ENCODE measurements around the gene ITGAX.
"Not testable (repeated sequence)": the region's sequence is repeated elsewhere in the genome, so short reads cannot be mapped to it uniquely, and the experiment has no call there.

Gene ITGAX

GRCh38 chr16:31411024-31411844 is 56.3 kb downstream of the ITGAX start:
- DNase-seq = no peak

GRCh38 chr16:31412750-31413149 is 57.8 kb downstream of the ITGAX start:
- no peak for DNase-seq

- no peak for DNase-seq
These were observed 58.4 kb downstream of the ITGAX start for GRCh38 chr16:31413381-31413780.

- no peak for DNase-seq
These were observed 59.0 kb downstream of the ITGAX start for GRCh38 chr16:31413943-31414342.

- peak; percentile 8 for DNase-seq
These were observed 59.7 kb downstream of the ITGAX start for GRCh38 chr16:31414706-31415105.

- DNase-seq = no peak
These were observed 61.4 kb downstream of the ITGAX start for GRCh38 chr16:31416371-31416770.

GRCh38 chr16:31417036-31417435 is 62.1 kb downstream of the ITGAX start:
- not testable (repeated sequence) for DNase-seq

- no peak for DNase-seq
These were observed 62.9 kb downstream of the ITGAX start for GRCh38 chr16:31417916-31418315.

GRCh38 chr16:31420037-31420436 is 65.1 kb downstream of the ITGAX start:
- peak; percentile 5 for DNase-seq

GRCh38 chr16:31421587-31421986 is 66.6 kb downstream of the ITGAX start:
- DNase-seq = peak; percentile 48

- DNase-seq = no peak
These were observed 68.3 kb downstream of the ITGAX start for GRCh38 chr16:31423241-31423640.

- no peak for DNase-seq
These were observed 68.8 kb downstream of the ITGAX start for GRCh38 chr16:31423801-31424200.

GRCh38 chr16:31427441-31428278 is 72.7 kb downstream of the ITGAX start:
- DNase-seq = peak; percentile 75

GRCh38 chr16:31428279-31428597 is 73.3 kb downstream of the ITGAX start, which contains the start of gene COX6A2:
TSS of gene COX6A2 (minus strand) at chr16:31428360. CDS start at chr16:31428325, 35 bp downstream.
- DNase-seq = no peak

GRCh38 chr16:31428638-31429247 is 73.8 kb downstream of the ITGAX start:
- no peak for DNase-seq

GRCh38 chr16:31429314-31429713 is 74.3 kb downstream of the ITGAX start:
- no peak for DNase-seq

- no peak for DNase-seq
These were observed 74.8 kb downstream of the ITGAX start for GRCh38 chr16:31429796-31430195.

GRCh38 chr16:31430380-31431052 is 75.5 kb downstream of the ITGAX start:
- DNase-seq = no peak

Measured in CD4-positive, alpha-beta T cell treated with Interleukin-17A for 1 hour (primary cell).